GM19372 (cell line): ENCODE data around the gene TMEM40.
"Not testable (repeated sequence)": the region's sequence is repeated elsewhere in the genome, so short reads cannot be mapped to it uniquely, and the experiment has no call there.

Experiments
- ATAC-seq: cut with Tn5 transposase; IDR thresholded peaks from one replicate; pipeline ENCODE4 v1.9.1; 2021; ENCODE audit warnings: mild to moderate bottlenecking, low read depth, moderate library complexity; ENCODE audit not compliant: unreplicated experiment

The TMEM40 gene

DNA sequence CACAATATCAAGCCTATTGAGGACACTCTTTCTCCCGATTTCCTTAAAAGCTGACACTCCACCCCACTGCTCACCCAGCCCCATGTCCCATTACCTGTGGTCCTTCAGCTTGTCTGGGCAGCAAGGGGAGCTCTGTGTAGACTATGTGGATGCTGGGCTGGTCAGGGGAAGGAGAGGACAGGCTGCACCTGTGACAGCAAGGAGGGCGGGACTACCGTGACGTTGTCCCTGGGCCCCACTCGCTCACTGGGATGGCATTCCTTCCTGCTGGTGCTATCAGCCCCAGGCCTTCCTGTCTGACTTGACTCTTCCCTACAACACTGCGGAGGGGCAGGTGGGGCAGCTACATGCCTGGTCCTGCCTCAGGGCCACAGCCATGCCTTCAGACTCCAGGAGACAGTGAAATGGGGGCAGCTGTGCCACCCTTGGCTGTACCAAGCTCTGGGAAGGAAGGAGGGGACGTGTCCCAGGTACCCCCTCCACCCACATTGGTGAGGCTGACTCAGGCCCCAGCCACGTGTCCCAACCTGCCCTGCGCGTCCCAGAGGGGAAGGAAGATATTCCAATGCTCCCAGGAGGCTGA is at the start of gene TMEM40:
TMEM40 (minus strand) TSS at position 163 of the 583 bp plus-strand sequence. CDS start 9,427 bp downstream, outside the sequence.
- ATAC-seq: no peak

DNA sequence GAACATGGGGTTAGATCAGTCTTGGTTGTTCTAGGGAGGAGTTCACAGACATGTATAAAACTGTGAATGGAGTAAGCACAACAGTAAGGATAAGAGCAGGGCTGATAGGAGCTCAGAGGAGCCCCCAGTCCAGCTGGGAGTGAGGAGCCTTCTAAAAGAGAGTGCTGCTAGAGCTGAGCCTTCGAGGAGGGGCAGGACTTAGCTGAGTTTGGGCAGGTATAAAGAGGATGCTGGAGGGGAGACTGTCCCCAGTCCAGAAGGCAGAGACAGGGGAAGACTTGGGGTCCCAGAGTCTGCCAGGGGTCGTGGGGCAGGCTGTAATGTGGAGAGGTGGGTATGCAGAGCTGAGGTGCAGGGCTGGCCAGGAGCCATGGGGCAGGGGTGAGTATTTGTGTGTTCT is 49.5 kb upstream of the TMEM40 start:
- ATAC-seq: no peak

GRCh38 chr3:12807601-12808359 is 48.7 kb upstream of the TMEM40 start:
- ATAC-seq: no peak

DNA sequence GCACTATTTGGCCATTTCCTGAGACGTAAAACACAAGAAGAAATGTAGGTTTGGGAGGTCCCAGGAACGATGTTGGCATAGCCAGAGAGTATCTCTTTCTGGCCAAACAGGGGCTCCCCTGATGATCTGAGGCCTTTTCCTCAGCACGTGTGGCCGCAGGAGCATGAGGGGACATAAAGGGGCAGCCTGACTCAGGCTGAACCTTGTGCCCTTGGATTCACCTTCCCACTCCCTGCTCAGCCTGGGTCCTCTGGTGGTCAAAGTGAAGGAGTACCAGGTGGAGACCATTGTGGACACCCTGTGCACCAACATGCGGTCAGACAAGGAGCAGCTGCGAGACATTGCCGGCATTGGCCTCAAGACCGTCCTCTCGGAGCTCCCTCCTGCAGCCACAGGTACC is 48.0 kb upstream of the TMEM40 start:
- no peak for ATAC-seq

DNA sequence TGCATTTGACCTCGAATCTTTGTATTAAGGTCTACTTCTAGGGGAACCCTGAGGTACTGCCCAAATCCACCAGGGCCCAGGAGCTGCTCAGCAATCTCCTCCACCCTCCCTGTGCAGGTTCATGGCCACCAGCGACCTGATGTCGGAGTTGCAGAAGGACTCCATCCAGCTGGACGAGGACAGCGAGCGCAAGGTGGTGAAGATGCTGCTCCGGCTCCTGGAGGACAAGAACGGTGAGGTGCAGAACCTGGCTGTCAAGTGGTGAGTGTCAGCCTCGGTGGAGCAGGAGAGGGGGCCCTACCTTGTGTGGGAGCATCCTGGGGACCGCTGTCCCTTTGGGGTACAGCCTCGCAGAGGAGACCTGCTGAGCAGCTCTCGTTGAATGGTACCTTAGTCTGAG is 44.3 kb upstream of the TMEM40 start:
- no peak for ATAC-seq

DNA sequence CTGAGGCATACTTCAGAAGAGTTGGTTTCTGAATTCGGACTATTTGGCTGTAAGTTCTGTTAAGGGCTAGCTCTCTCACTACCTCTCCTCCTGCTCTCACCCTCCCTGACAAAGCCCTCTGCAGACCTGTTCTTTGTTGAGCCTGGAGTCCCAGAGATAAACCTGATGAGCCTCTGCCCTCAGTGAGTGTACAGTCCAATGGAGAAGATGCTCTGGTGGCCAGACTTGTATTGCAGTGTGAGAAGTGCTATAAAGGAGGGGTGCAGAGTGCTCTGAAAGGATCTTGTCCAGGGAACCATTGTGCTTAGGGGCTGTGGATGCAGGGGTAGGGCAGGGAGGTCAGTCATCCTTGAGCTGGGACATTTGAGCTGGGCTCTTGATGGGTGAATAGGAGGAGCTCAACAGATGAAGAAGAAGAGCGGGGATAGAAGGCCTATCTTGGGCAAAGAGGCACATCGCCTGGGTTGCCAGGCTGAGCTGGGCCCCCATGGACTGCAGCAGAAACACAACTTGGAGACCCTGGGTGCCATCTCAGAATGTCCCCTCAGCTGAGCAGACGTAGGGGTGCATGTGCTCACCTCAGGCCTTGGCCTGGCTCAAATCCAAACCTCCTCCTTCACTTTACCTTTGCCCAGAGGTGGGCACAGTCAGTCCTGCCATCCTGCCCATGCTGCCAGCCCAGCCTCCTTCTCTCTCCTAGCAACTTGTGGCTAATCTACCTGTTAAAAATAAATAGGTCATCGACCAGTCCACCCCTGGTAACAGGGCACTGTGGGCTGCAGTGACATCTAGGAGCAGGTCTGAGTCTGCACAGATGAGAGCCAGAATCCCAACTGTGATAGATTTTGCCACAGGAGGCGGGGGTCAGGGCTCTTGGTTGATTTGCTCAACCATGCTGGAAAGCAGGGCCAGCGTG is 40.7 kb upstream of the TMEM40 start:
- ATAC-seq: no peak

DNA sequence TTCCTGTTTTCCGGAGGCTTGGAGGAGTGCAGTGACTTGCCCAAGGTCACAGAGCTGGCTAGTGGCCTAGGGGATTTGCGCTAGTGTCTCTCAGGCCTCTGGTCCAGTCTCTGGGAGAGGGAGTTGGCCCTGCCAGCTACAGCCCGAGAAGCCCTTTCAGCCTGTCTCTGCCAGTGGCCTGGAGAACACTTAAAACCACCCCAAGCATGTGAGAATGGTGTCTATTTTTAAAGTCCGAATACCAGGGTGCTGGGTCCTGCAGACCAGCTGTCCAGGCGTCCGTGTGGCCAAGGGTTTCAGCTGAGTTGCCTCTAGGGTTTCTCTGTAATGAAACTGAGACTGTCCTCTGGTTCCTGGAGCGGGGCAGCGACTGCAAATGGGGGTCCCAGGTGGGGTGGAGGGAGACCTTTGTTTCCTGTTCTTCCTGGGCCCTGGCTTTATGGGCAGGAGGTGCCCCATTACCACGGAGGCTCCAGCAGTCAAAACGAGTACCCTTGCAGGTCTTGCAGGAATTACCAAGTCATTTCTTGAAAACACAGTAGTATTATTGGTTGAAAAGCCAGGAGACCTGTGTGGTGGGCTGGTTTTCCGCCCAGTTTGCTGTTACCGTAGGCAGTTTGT is 39.6 kb upstream of the TMEM40 start:
- ATAC-seq: no peak

DNA sequence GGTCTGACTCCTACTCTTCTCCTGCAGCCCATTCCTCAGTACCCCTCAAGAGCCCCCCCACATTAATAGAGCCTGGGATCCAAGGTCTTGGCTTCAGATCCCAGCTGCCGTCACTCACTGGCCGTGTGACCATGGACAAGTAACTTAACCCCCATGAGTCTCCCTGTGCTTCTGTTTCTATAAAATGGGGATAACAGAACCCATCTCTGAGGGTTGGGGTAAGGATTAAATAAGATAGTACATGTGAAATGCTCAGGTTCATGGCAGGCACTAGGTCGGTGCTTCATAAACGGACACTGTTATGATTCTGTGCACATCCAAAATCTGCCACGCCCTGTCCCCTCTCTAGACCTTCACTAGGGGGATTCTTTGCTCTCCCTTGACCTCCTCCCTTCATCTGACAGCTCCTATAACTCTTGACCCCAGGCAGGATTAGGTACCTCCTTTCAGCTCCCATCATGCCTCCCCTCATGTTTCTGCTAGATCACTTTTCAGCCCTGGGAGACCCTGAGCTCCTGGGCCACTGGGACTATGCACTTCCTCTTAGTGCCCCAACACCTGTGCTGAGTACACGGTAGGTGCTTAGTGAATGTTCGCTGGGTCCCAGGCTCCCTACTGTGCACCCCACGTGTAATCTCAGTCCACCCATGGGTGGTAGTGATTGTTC is 39.0 kb upstream of the TMEM40 start:
- ATAC-seq: no peak

- no peak for ATAC-seq
These were observed 38.2 kb upstream of the TMEM40 start for GRCh38 chr3:12797124-12797891.

DNA sequence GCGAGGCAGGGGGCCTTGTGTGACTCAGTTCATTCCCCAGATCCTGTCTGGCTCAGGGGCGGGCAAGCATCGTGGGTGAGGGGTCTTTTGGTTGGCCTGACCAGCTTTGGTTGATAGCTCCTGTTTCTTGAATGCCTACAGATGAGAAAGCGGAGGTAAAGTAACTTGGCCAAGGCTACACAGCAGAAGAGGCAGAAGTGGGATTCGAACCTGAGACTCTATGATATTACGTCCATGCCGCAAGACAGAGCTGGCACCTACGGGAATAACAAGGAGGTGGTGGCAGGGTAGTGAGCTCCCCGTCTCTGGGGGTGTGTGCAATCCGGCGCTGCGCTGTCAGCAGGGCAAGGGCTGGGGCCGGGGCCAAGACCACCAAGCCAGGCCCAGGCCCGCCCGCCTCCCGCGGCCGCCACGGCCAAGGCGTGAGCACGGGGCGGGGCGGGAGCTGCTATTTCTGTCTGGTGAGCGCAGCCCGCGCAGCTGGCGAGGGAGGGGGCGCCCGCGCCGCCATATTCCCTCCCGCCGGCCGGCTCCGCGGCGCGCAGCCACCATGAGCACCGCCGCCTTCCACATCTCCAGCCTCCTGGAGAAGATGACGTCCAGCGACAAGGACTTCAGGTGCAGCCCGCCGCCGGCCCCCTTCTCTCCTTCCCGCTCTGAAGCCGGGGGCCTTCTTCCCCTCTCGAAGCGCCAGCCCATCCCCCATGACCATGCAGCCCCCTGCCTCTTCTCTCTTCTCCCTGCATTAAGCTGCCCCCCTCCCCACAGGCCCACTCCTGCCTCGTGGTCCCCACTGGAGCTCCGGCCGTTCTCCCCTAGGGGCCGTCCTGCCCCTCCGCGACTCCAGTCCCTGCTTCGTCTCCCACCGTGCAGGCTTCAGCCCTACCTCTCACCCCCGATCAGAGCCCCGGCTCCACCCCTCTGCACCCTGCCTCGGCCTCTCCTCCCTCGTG is 37.4 kb upstream of the TMEM40 start, which contains the start of gene CAND2:
CAND2 (plus strand) TSS at position 510 of the 953 bp plus-strand sequence; CDS start at position 551, 41 bp downstream.
- ATAC-seq: no peak

DNA sequence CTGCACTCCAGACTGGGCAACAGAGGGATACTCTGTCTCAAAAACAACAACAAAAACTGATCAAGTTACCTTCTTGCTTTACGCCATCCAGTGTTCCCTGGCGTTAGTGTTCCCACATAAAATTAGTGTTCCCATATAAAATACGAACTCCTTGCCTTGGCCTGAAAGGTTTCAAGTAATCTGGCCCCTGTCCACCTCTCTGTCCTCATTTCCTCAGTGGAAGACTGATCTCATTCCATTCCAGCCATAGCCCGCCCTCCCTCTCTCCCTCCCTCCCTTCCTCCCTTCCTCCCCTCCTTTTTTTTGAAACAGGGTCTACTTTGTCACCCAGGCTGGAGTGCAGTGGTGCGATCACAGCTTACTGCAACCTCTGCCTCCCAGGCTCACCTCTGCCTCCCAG is 34.6 kb upstream of the TMEM40 start:
- no peak for ATAC-seq

DNA sequence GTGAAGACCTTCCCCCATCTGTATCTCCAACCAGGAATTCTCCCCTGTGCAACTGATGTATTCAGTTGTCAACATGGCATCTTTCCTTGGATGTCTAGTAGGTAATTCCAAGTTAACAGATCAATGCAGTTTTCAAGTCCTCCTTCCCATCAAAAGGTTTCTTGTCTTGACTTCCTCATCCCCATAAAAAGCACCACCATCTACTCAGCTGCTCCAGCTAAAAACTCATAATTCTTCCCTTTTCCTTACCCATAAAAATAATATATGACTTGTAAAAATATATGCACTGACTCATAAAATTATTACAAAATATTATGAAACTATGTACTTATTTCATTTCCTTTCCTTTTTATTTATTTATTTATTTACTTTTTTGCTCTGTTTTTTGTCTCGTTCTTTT is 32.4 kb upstream of the TMEM40 start:
- no peak for ATAC-seq

- ATAC-seq: not testable (repeated sequence)
These were observed 29.1 kb upstream of the TMEM40 start for GRCh38 chr3:12787967-12788690.

DNA sequence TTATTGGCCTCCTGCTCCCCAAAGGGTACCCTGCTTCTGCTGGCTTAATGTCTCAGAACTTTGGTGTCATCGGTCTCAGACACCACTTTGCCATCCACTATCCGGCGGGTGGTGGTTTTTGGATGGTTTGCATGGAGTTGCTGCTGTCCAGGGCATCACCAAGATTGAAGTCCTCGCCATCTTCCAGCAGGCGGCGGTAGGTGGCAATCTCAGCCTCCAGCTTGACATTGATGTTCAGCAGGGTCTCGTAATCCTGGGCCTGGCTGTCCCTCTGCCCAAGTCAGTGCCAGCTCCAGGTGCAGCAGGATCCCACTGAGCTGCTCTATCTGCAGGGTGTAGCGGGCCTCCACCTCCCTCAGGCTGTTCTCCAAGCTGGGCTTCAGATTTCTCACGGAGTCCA is 28.3 kb upstream of the TMEM40 start:
- not testable (repeated sequence) for ATAC-seq

DNA sequence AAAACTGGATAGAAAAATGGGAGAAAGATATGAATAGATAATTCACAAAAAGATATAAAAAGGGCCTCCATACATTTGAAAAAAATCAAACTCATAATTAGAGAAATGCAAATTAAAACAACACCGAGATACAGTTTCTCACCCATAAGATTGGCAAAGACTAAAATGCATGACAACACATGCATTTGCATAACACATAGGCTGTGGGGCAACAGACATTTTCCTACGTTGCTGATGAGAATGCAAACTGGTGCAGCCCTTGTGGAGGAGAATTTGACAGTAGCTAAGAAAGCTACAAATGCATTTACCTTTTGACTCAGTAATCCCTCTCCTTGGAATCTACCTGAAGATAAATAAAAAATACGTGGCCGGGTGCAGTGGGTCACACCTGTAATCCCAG is 26.0 kb upstream of the TMEM40 start:
- no peak for ATAC-seq

GRCh38 chr3:12782172-12782815 is 23.2 kb upstream of the TMEM40 start:
- no peak for ATAC-seq

DNA sequence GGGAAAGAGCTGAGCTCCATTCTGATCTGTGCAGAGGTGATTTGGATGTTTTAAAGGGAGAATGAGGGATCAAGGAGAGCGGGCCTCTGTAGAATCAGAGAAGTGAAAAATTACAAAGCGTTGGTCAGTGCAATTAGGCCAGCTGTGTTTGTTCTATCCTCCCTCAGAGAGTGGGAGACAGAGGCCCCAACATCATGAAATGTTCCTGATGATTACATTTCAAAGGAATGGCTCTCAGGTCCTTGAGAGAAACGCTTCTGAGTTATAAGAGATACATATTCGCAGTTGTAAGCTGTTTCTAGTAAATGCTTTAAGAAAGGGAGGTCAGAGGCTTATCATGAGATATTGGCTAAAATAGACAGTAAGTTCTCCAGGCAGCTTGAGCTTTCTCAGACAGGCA is 21.7 kb upstream of the TMEM40 start:
- ATAC-seq: no peak
